Stimulated activated naive B cell treated with anti-CD40 and anti-IgM and Interleukin-4, amounts not matched to agents 10 μg/mL and 1 μg/mL and 100 μg/mL, for 72 hours (primary cell): ENCODE measurements around the gene BATF3.
"Not testable (repeated sequence)": the region's sequence is repeated elsewhere in the genome, so short reads cannot be mapped to it uniquely, and the experiment has no call there.

Experiments
- ATAC-seq, 2 donors: fragments of 150-1000 bp; cut with Tn5 transposase; replicated peaks; 2 replicates each; pipeline ENCODE4 v1.10.0; 2021; ENCODE audit warnings: moderate library complexity in 1 of 2
- DNase-seq: peaks from one replicate; pipeline ENCODE4 v3.0.0; 2021
- H3K27ac Mint-ChIP-seq: one replicate; pipeline ENCODE4 v1.8.0; 2022; ENCODE audit warnings: mild to moderate bottlenecking, mixed read lengths
- H3K27me3 Mint-ChIP-seq, 2 donors: one replicate each; pipeline ENCODE4 v1.8.0; 2022; ENCODE audit warnings: mixed read lengths in 2 of 2
- H3K36me3 Mint-ChIP-seq, 2 donors: one replicate each; pipeline ENCODE4 v1.8.0; 2022; ENCODE audit warnings: mixed read lengths in 2 of 2, mild to moderate bottlenecking in 1 of 2
- H3K4me1 Mint-ChIP-seq, 2 donors: one replicate each; pipeline ENCODE4 v1.8.0; 2022; ENCODE audit warnings: mixed read lengths in 2 of 2, mild to moderate bottlenecking in 1 of 2
- H3K4me3 Mint-ChIP-seq, 2 donors: one replicate each; pipeline ENCODE4 v1.8.0; 2022; ENCODE audit warnings: mild to moderate bottlenecking in 2 of 2, mixed read lengths in 2 of 2, moderate library complexity in 1 of 2
- H3K9me3 Mint-ChIP-seq, 2 donors: one replicate each; pipeline ENCODE4 v1.8.0; 2022; ENCODE audit warnings: mixed read lengths in 2 of 2, mild to moderate bottlenecking in 1 of 2

The BATF3 gene

DNA sequence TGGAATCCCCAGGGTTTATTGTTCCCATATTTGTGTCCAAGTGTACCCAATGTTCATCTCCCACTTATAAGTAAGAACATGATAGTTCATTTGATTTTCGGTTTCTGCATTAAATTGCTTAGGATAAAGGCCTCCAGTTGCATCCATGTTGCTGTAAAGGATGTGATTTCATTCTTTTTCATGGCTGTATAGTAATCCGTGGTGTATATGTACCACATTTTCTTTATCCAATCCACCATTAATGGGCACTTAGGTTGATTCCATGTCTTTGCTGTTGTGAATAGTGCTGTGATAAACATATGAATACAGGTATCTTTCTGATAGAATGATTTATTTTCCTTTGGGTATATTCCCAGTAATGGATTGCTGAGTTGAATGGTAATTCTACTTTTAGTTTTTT, 20.0 kb upstream of the BATF3 start:
- Mint-ChIP-seq H3K4me1 (peaks cover 21 to 40% of the 10 kb centered on the region in 2 donors), H3K27ac (no peak overlapping the region), H3K36me3 (peaks cover 6 to 12% of the 10 kb centered on the region in 2 donors), H3K9me3 (no peaks in the 10 kb centered on the region), H3K4me3 (no peak overlapping the region), H3K27me3 (peaks cover 0 to 12% of the 10 kb centered on the region in 2 donors)
- DNase-seq, result no peak
- ATAC-seq, result no peak

DNA sequence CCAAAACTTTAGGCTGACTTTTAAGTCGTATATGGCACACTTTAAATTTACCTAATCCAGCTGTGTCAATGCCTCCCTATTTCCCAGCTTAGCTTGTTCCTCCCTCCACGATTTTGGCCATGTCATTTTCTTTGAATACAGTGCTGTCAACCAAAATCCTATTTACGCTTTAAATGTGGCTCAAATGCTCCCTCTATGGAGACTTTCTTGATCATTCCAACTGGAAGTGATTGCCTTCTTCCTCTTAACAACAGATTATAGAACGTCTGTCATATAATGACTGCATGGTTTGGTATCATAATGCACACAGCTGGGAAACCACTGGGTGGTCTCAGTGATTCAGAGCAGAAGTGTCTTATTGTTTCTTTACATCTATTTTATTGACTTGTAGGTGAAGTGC, 18.9 kb upstream of the BATF3 start:
- Mint-ChIP-seq H3K36me3 (peaks cover 2 to 3% of the 10 kb centered on the region in 2 donors), H3K4me3 (no peak overlapping the region), H3K4me1 (peaks cover 24 to 40% of the 10 kb centered on the region in 2 donors), H3K27ac (no peak overlapping the region), H3K27me3 (peaks cover 0 to 12% of the 10 kb centered on the region in 2 donors), H3K9me3 (no peaks in the 10 kb centered on the region)
- no peak for ATAC-seq
- no peak for DNase-seq

DNA sequence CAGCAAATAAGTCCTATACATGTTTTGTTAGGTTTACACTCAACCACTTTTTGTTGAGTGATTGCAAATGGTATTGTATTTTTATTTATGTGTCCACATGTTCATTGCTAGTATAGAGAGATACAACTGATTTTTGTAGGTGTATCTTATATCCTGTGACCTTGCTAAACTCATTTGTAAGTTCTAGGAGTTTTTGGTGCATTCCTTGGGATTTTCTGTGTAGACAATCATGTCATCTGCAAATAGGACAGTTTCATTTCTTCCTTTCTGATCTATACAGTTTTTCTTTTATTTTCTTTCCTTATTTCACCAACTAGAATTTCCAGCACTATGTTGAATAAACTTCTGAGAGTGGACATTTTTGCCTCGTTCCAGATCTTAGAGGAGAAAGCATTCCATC, 16.5 kb upstream of the BATF3 start:
- H3K9me3 Mint-ChIP-seq, result no peaks in the 10 kb centered on the region
- peaks cover 0 to 12% of the 10 kb centered on the region in 2 donors for H3K27me3 Mint-ChIP-seq
- H3K4me1 Mint-ChIP-seq, result peaks cover 28 to 41% of the 10 kb centered on the region in 2 donors
- DNase-seq (no peak), ATAC-seq (no peak)
- no peak overlapping the region for H3K27ac Mint-ChIP-seq
- no peak overlapping the region for H3K4me3 Mint-ChIP-seq
- no peaks in the 10 kb centered on the region for H3K36me3 Mint-ChIP-seq

DNA sequence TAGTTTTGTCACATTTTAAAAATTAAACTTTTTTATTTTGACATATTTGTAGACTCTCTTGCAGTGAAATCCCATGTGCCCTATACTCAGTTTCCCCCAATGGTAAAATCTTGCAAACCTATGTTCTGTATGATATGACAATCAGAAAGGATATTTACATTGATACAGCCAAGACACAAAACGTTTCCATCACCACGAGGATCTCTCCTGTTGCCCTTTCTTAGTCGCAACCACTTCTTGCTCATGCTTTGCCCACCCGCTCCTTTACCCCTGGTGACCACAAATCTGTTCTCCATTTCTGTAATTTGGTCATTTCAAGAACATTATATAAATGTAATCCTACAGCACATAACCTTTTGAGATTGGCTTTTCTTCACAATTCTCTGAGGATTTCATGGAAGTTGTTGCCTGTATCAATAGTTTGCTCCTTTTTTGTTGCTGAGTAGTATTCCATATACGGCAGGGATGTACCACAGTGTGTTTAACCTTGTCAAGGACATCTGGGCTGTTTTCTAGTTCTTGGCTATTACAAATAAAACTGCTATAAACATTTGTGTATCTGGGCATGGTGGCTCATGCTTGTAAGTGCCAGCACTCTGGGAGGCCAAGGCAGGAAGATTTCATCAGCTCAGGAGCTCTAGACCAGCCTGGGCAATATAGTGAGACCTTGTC, 14.0 kb upstream of the BATF3 start:
- no peaks in the 10 kb centered on the region for H3K36me3 Mint-ChIP-seq
- peak overlapping the region; percentile 14 to 58 for H3K4me3 Mint-ChIP-seq
- DNase-seq (no peak), ATAC-seq (no peak)
- H3K27me3 Mint-ChIP-seq, result peaks cover 7 to 12% of the 10 kb centered on the region in 2 donors
- H3K27ac Mint-ChIP-seq, result peak overlapping the region; percentile 96
- H3K4me1 Mint-ChIP-seq, result peaks cover 34 to 50% of the 10 kb centered on the region in 2 donors
- H3K9me3 Mint-ChIP-seq, result no peaks in the 10 kb centered on the region

DNA sequence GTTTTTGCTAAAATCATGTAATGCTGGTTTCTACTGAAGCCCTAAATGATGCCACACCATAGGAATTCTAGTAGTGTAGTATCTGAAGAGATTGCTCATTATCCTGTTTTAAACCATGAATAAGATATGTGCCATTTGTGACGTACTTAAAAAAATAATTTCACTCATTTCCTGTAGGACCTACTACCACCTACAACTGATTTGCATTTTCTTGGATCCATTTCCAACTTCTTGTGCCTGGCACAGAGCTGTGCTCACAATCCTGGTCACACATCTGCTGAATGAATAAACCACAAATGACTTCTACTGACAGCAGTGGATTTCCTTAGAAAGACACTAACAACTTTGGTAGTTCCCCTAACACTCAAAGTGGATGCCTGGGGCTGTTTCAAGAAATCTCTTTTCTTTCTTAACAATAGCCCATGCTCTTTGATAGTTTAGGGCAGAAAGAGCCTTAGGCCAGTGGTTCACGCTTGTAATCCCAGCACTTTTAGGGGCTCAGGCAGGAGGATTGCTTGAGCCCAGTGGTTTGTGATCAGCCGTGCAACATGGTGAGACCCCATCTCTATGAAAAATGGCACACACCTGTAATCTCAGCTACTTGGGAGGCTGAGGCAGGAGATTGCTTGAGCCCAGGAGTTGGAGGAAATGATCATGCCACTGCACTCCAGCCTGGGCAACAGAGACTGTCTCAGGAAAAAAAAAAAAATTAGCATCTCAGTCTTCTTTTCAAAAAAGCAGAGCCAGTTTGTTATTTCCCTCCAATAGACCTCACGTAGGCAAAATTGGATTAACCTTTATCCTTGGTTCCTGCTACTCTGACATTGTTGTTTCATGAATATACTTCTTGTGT, 13.0 kb upstream of the BATF3 start:
- Mint-ChIP-seq H3K27ac (peak overlapping the region; percentile 96), H3K27me3 (peaks cover 7 to 12% of the 10 kb centered on the region in 2 donors), H3K36me3 (no peaks in the 10 kb centered on the region), H3K9me3 (no peaks in the 10 kb centered on the region), H3K4me1 (peaks cover 30 to 48% of the 10 kb centered on the region in 2 donors), H3K4me3 (peak overlapping the region; percentile 58)
- DNase-seq, result peak; percentile 66
- ATAC-seq, result peak; percentile 91 to 97

DNA sequence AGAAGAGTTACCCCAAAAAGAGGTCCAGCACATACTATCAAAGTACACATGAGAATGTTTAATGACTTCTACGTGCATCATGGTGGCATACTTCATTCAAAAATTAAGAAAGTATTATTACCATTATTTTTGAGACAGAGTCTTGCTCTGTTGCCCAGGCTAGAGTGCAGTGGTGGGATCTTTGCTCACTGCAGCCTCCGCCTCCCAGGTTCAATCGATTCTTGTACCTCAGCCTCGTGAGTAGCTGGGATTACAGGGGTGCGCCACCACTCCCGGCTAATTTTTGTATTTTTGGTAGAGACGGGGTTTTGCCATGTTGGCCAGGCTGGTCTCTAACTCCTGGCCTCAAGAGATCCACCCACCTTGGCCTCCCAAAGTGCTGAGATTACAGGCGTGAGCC, 12.3 kb upstream of the BATF3 start:
- peaks cover 7 to 12% of the 10 kb centered on the region in 2 donors for H3K27me3 Mint-ChIP-seq
- not testable (repeated sequence) for H3K36me3 Mint-ChIP-seq, H3K9me3 Mint-ChIP-seq, ATAC-seq, DNase-seq
- peak overlapping the region in 1 of 2 donors; percentile 1 for H3K4me3 Mint-ChIP-seq
- peak overlapping the region; percentile 96 for H3K27ac Mint-ChIP-seq
- peaks cover 29 to 41% of the 10 kb centered on the region in 2 donors for H3K4me1 Mint-ChIP-seq

DNA sequence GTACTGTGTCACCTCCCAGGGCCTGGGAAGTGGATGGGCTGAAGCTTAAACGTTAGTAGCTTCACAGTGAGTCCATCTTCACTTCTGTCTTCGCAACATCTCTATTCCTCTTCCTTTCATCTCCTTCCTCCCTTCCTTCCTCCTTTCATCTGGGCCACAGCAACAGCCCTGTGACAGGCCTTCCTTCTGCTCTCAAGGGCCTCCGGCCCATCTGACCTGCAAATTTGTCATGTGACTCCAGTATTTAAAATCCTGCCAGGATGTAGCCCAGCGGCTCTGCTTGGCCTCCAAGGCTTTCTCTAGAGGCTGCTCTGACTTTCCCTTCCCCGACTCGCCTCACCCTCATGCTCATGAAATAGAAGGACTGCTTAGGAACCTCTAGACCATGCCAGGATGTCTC, 10.9 kb upstream of the BATF3 start:
- DNase-seq (no peak), ATAC-seq (no peak)
- H3K4me3 Mint-ChIP-seq, result no peak overlapping the region
- H3K27ac Mint-ChIP-seq, result peak overlapping the region; percentile 21
- no peaks in the 10 kb centered on the region for H3K9me3 Mint-ChIP-seq
- H3K36me3 Mint-ChIP-seq, result no peaks in the 10 kb centered on the region
- H3K4me1 Mint-ChIP-seq, result peaks cover 24 to 35% of the 10 kb centered on the region in 2 donors
- peaks cover 2 to 7% of the 10 kb centered on the region in 2 donors for H3K27me3 Mint-ChIP-seq

DNA sequence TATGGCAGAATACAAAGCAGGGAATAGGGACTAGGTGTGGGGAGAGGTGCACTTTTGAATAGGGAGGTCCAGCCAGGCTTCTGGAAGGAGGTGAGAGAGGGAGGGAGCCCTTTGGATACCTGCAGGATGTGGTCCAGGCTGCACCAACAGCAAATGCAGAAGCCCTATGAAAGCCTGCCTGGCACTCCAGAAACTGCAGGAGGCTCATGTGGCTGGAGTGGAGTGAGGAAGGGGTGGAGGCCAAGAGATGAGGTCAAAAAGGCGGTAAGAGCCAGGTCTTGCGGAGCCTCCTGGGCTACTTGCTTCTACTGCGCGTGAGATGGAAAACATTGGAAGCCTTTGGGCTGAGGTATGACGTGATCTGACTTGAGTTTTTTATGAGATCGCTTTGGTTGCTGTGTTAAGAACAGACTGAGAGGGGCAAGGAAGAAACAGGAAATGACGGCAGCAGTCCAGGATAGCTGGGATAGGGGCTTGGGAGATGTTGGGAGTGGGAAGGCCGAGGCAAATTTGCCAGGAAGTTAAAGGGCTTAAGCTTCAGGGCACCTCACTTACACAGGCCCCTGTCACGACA, 4.4 kb upstream of the BATF3 start:
- peaks cover 0 to 4% of the 10 kb centered on the region in 2 donors for H3K27me3 Mint-ChIP-seq
- DNase-seq (no peak), ATAC-seq (no peak)
- H3K9me3 Mint-ChIP-seq, result no peaks in the 10 kb centered on the region
- no peak overlapping the region for H3K4me3 Mint-ChIP-seq
- H3K27ac Mint-ChIP-seq, result no peak overlapping the region
- peaks cover 24 to 41% of the 10 kb centered on the region in 2 donors for H3K4me1 Mint-ChIP-seq
- H3K36me3 Mint-ChIP-seq, result no peaks in the 10 kb centered on the region

DNA sequence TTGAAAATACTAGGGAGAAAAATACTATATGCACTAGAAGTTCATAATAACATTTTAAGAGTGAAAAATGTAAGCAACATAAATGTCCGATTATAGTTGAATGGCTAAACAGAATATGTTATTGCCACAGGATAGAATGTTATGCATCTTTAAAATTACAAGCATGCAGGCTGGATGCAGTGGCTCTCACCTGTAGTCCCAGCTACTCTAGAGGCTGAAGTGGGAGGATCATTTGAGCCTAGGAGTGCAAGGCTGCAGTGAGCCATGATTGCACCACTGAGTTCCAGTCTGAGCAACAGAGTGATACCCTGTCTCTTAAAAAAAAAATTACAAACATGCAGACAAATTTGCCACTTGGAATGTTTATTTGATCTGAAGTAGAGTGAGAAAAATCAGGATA, 3.0 kb upstream of the BATF3 start:
- DNase-seq, result no peak
- Mint-ChIP-seq H3K9me3 (no peaks in the 10 kb centered on the region), H3K4me1 (peaks cover 31 to 52% of the 10 kb centered on the region in 2 donors), H3K4me3 (no peak overlapping the region), H3K36me3 (peaks cover 3 to 9% of the 10 kb centered on the region in 2 donors), H3K27ac (peak overlapping the region; percentile 33), H3K27me3 (no peaks in the 10 kb centered on the region)
- no peak for ATAC-seq

DNA sequence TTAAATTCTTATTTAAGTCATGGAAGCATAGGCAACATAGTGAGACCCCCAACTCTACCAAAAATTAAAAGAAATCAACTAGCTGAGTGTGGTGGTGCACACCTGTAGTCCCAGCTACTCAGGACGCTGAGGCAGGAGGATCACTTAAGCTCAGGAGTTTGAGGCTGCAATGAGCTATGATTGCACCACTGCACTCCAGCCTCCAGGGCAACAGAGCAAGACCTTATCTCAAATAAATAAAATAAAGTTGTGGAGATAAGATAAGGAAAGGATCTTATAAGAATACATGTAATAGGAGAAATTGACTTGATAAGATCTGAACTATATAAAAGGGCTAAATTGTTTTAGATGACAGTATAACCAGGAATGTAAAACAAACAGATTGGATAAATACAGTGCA, 2.3 kb upstream of the BATF3 start:
- peak overlapping the region; percentile 98 for H3K27ac Mint-ChIP-seq

DNA sequence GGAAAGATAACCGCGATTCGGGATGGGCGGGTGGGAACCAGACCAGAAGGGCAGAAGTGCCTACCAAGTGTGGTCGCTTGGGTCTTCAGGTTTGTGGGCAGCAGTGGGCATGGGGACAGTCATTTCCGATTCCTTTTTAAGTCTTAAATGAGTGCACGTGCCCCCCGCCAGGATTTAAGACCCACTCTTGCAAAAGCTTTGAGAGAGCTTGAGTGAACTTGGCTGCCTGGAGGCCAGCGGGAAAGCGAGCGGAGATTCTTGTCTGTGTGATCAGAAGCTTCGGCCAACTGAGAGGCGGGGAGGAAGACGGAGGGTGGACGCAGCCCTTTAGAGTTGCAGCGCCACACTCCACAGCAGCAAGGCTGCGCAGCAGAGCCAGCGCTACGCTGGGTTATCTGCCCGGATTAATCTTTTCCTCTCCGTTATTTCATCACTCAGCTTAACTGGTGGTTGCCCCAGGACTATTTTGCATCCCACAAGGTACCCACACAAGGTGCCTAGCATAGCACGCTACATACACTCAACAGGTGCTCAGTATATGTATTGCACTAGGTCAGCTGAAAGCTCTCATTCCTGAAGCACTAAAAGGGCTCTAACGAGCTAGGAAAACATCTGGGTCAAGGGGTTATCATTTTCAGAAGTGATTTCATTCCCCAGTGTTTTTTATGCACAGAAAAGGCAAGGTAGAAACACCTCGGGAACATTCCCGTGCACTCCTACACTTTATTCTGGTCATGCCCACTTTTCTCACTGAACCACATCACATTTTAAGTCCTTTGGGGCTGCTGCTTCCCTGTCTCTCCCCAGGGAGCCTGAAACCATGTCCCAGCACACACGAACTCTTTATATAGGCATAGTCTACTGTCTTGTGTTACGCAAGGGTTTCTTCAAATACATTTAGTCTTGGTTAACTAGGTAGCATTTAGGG, 1.5 kb upstream of the BATF3 start:
- DNase-seq, result peak; percentile 74
- Mint-ChIP-seq H3K27me3 (peaks cover 5 to 9% of the 10 kb centered on the region in 2 donors), H3K27ac (peak overlapping the region; percentile 98), H3K36me3 (peaks cover 18 to 24% of the 10 kb centered on the region in 2 donors), H3K4me1 (peaks cover 44 to 67% of the 10 kb centered on the region in 2 donors), H3K4me3 (peak overlapping the region; percentile 88 to 91), H3K9me3 (no peaks in the 10 kb centered on the region)
- peak; percentile 66 to 67 for ATAC-seq

More for the DNA sequence above, 2.3 kb upstream of the BATF3 start:
- DNase-seq (no peak), ATAC-seq (no peak)
- peaks cover 0 to 3% of the 10 kb centered on the region in 2 donors for H3K27me3 Mint-ChIP-seq
- H3K4me3 Mint-ChIP-seq, result peak overlapping the region in 1 of 2 donors; percentile 88
- H3K4me1 Mint-ChIP-seq, result peaks cover 39 to 59% of the 10 kb centered on the region in 2 donors
- peaks cover 10 to 16% of the 10 kb centered on the region in 2 donors for H3K36me3 Mint-ChIP-seq
- H3K9me3 Mint-ChIP-seq, result no peaks in the 10 kb centered on the region

DNA sequence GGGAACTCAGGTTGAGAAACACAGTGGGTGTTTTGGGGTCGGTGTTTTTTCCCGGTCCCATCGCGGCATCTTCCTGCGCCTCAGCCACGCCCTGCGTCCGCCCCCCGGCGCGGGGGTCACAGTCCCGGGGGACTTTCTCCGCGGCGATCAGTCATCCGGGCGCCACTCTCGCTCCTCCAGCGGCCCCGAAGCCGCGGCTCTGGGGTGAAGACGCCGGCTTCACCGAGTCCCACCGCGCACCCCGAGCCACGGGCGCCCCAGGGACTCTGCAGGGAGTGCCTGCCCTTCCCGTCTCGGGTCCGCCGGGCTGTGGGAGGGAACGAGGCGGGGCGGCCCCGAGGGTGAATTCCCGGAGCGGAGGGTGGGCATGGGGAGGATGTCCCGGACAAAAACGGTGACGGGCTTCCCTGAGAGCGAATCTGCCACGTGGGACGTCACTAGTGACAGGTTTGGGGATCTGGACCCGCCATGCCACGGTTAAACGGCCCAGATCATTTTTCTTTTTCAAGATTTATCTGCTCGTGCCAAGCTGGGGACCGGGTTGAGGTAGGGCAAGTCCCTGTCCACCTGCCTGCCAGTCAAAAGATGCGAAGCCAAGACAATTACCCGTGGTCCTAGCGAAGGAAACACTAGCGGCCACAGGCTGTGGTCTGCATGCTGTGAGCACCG, 717 bp upstream of the BATF3 start:
- DNase-seq (peak; percentile 84), ATAC-seq (peak; percentile 46 to 48)
- Mint-ChIP-seq H3K4me3 (peak overlapping the region; percentile 88 to 91), H3K27me3 (peaks cover 13 to 15% of the 10 kb centered on the region in 2 donors), H3K4me1 (peaks cover 51 to 75% of the 10 kb centered on the region in 2 donors), H3K36me3 (peaks cover 26 to 32% of the 10 kb centered on the region in 2 donors), H3K27ac (peak overlapping the region; percentile 98), H3K9me3 (no peaks in the 10 kb centered on the region)

DNA sequence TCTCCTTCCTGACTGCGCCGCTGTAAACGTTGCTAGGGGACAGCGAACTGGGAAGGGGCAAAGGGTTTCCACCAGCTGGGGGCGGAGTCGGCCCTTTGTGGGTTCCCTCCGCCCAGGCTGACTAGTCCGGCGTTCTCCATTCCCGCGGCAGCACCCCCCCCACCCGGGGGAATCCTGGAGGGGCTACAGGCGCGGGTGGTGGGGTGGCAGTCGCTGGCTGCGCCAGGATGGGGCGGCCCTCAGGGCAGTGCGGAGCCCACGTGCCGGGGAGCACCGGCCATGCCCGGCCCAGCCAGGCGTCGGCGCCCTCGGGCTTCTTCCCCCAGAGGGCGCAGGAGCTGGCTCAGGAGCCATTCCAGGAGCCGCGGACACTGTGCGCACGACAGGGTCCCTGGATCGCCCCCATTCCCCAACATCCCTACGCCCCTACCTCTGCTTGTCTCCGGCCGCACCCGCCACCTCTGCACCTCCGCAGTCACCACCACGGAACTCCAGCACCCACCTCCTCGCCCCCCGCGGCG, 476 bp downstream of the BATF3 start:
- H3K36me3 Mint-ChIP-seq, result peaks cover 36 to 43% of the 10 kb centered on the region in 2 donors
- H3K9me3 Mint-ChIP-seq, result no peaks in the 10 kb centered on the region
- ATAC-seq (peak; percentile 50 to 55), DNase-seq (peak; percentile 67)
- peaks cover 52 to 86% of the 10 kb centered on the region in 2 donors for H3K4me1 Mint-ChIP-seq
- H3K4me3 Mint-ChIP-seq, result peak overlapping the region; percentile 88 to 91
- H3K27me3 Mint-ChIP-seq, result peaks cover 13 to 19% of the 10 kb centered on the region in 2 donors
- H3K27ac Mint-ChIP-seq, result peak overlapping the region; percentile 93
